HepG2 (cell line): ENCODE results near the gene SLX9. TPM values are rescaled to one million over a fixed set of nuclear protein-coding genes. Genes with fewer than 3 reads are reported as not detected.

Experiments
- FIP1L1 ChIP-seq: fragments of 200-400 bp; formaldehyde crosslinking; IDR thresholded peaks from 2 replicates; pipeline ENCODE4 v1.6.1; 2018; ENCODE audit warnings: low read depth, mild to moderate bottlenecking, low read length, moderate library complexity, borderline replicate concordance; ENCODE audit not compliant: insufficient read depth
- GFI1 ChIP-seq: sonication (generic); formaldehyde crosslinking; IDR thresholded peaks from 2 replicates; pipeline ENCODE4 v1.5.0; 2020; ENCODE audit warnings: missing genetic modification reagents, mild to moderate bottlenecking, borderline replicate concordance
- ONECUT2 ChIP-seq: sonication (generic); formaldehyde crosslinking; IDR thresholded peaks from 2 replicates; pipeline ENCODE4 v1.4.0; 2020; ENCODE audit warnings: missing genetic modification reagents
- RAD21 ChIP-seq: fragments of 450-650 bp; formaldehyde crosslinking; IDR thresholded peaks from 2 replicates; pipeline ENCODE4 v1.5.0; 2020; ENCODE audit warnings: mild to moderate bottlenecking
- RBM39 ChIP-seq: fragments of 200-400 bp; formaldehyde crosslinking; IDR thresholded peaks from one replicate; pipeline ENCODE4 v1.6.1; 2018; ENCODE audit warnings: antibody characterized with exemption, mild to moderate bottlenecking, low read depth, low read length; ENCODE audit not compliant: poor library complexity, severe bottlenecking
- TAF15 ChIP-seq: fragments of 200-400 bp; formaldehyde crosslinking; IDR thresholded peaks from one replicate; pipeline ENCODE4 v1.6.1; 2018; ENCODE audit warnings: mild to moderate bottlenecking, low read depth, low read length; ENCODE audit not compliant: poor library complexity, severe bottlenecking
- ZNF510 ChIP-seq: sonication (generic); formaldehyde crosslinking; IDR thresholded peaks from 2 replicates; pipeline ENCODE4 v1.4.0; 2020; ENCODE audit warnings: low read depth, mild to moderate bottlenecking, missing genetic modification reagents
- polyA plus RNA-seq, 8 experiments: library from polyadenylated mRNA; depleted of rRNA in 3 of 8; stranded (reverse) in 7 of 8; unstranded in 1 of 8; fragments of >200 nt; fragmentation: Illumina TruSeq in 4 of 8; extraction: Trizol in 4 of 8; gene quantifications; 2 replicates each; pipeline versions ENCODE4 v1.2.1 to v1.2.3, GENCODE V29; 2011 to 2016; ENCODE audit warnings: low read depth in 4 of 8, missing spikeins in 1 of 8, mixed read lengths in 1 of 8; ENCODE audit not compliant: insufficient read depth in 1 of 8
- total RNA-seq, 5 experiments: library from RNA; depleted of rRNA; stranded (reverse); fragments of >200 nt; fragmentation: Illumina TruSeq; extraction: Trizol; gene quantifications; 2 replicates each; pipeline ENCODE4 v1.2.3, GENCODE V29; 2016; ENCODE audit warnings: low read depth in 1 of 5
- TF ChIP-seq, protein P1 (sequence below): sonication (generic); formaldehyde crosslinking; IDR thresholded peaks from 2 replicates; pipeline ENCODE4 v1.5.0; 2020; ENCODE audit warnings: mild to moderate bottlenecking, missing genetic modification reagents, borderline replicate concordance
- TF ChIP-seq, protein P2 (sequence below): sonication (generic); formaldehyde crosslinking; IDR thresholded peaks from 2 replicates; pipeline ENCODE4 v1.5.1; 2020; ENCODE audit warnings: mild to moderate bottlenecking, missing genetic modification reagents, borderline replicate concordance
- TF ChIP-seq, protein P3 (sequence below): sonication (generic); formaldehyde crosslinking; IDR thresholded peaks from 2 replicates; pipeline ENCODE4 v1.4.0; 2020; ENCODE audit warnings: mild to moderate bottlenecking, missing genetic modification reagents
- TF ChIP-seq, protein P4 (sequence below): sonication (generic); formaldehyde crosslinking; IDR thresholded peaks from 2 replicates; pipeline ENCODE4 v1.5.1; 2020; ENCODE audit warnings: mild to moderate bottlenecking, missing genetic modification reagents, moderate library complexity
- TF ChIP-seq, protein P5 (sequence below): sonication (generic); formaldehyde crosslinking; IDR thresholded peaks from 2 replicates; pipeline ENCODE4 v1.4.0; 2020; ENCODE audit warnings: missing genetic modification reagents

SLX9 gene
- total and polyA plus RNA-seq, 2 of the 13 experiments (the other 11 are each of a cell fraction or from before 2014, with no cell fraction given), result 21.0 to 47.1 TPM

GRCh38 chr21:45013260-45013841, 73.5 kb downstream of the SLX9 start (continued):
- TF ChIP-seq, protein P1, sequence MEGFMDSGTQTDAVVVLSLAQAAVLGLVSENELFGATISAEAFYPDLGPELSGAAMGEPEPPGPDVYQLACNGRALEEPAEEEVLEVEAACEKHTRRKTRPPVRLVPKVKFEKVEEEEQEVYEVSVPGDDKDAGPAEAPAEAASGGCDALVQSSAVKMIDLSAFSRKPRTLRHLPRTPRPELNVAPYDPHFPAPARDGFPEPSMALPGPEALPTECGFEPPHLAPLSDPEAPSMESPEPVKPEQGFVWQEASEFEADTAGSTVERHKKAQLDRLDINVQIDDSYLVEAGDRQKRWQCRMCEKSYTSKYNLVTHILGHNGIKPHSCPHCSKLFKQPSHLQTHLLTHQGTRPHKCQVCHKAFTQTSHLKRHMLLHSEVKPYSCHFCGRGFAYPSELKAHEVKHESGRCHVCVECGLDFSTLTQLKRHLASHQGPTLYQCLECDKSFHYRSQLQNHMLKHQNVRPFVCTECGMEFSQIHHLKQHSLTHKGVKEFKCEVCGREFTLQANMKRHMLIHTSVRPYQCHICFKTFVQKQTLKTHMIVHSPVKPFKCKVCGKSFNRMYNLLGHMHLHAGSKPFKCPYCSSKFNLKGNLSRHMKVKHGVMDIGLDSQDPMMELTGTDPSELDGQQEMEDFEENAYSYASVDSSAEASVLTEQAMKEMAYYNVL (CRISPR knock-in tag), result peak; percentile 75; the same call in 1 of the 2 replicates
- TF ChIP-seq, protein P2, sequence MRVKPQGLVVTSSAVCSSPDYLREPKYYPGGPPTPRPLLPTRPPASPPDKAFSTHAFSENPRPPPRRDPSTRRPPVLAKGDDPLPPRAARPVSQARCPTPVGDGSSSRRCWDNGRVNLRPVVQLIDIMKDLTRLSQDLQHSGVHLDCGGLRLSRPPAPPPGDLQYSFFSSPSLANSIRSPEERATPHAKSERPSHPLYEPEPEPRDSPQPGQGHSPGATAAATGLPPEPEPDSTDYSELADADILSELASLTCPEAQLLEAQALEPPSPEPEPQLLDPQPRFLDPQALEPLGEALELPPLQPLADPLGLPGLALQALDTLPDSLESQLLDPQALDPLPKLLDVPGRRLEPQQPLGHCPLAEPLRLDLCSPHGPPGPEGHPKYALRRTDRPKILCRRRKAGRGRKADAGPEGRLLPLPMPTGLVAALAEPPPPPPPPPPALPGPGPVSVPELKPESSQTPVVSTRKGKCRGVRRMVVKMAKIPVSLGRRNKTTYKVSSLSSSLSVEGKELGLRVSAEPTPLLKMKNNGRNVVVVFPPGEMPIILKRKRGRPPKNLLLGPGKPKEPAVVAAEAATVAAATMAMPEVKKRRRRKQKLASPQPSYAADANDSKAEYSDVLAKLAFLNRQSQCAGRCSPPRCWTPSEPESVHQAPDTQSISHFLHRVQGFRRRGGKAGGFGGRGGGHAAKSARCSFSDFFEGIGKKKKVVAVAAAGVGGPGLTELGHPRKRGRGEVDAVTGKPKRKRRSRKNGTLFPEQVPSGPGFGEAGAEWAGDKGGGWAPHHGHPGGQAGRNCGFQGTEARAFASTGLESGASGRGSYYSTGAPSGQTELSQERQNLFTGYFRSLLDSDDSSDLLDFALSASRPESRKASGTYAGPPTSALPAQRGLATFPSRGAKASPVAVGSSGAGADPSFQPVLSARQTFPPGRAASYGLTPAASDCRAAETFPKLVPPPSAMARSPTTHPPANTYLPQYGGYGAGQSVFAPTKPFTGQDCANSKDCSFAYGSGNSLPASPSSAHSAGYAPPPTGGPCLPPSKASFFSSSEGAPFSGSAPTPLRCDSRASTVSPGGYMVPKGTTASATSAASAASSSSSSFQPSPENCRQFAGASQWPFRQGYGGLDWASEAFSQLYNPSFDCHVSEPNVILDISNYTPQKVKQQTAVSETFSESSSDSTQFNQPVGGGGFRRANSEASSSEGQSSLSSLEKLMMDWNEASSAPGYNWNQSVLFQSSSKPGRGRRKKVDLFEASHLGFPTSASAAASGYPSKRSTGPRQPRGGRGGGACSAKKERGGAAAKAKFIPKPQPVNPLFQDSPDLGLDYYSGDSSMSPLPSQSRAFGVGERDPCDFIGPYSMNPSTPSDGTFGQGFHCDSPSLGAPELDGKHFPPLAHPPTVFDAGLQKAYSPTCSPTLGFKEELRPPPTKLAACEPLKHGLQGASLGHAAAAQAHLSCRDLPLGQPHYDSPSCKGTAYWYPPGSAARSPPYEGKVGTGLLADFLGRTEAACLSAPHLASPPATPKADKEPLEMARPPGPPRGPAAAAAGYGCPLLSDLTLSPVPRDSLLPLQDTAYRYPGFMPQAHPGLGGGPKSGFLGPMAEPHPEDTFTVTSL (CRISPR knock-in tag), result 0 out of 2 replicates have a peak, but pooled peaks have one; percentile 57
- TF ChIP-seq ONECUT2 (peak; percentile 25; the same call in 1 of the 2 replicates), FIP1L1 (no peak), RAD21 (CRISPR knock-in tag) (peak; percentile 87), GFI1 (CRISPR knock-in tag) (peak; percentile 55; the same call in 1 of the 2 replicates), RBM39 (peak; percentile 50), TAF15 (peak; percentile 84), ZNF510 (CRISPR knock-in tag) (no peak)
- TF ChIP-seq, protein P3, sequence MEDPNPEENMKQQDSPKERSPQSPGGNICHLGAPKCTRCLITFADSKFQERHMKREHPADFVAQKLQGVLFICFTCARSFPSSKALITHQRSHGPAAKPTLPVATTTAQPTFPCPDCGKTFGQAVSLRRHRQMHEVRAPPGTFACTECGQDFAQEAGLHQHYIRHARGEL (CRISPR knock-in tag), result no peak; the same call in none of the 2 replicates
- TF ChIP-seq, protein P4, sequence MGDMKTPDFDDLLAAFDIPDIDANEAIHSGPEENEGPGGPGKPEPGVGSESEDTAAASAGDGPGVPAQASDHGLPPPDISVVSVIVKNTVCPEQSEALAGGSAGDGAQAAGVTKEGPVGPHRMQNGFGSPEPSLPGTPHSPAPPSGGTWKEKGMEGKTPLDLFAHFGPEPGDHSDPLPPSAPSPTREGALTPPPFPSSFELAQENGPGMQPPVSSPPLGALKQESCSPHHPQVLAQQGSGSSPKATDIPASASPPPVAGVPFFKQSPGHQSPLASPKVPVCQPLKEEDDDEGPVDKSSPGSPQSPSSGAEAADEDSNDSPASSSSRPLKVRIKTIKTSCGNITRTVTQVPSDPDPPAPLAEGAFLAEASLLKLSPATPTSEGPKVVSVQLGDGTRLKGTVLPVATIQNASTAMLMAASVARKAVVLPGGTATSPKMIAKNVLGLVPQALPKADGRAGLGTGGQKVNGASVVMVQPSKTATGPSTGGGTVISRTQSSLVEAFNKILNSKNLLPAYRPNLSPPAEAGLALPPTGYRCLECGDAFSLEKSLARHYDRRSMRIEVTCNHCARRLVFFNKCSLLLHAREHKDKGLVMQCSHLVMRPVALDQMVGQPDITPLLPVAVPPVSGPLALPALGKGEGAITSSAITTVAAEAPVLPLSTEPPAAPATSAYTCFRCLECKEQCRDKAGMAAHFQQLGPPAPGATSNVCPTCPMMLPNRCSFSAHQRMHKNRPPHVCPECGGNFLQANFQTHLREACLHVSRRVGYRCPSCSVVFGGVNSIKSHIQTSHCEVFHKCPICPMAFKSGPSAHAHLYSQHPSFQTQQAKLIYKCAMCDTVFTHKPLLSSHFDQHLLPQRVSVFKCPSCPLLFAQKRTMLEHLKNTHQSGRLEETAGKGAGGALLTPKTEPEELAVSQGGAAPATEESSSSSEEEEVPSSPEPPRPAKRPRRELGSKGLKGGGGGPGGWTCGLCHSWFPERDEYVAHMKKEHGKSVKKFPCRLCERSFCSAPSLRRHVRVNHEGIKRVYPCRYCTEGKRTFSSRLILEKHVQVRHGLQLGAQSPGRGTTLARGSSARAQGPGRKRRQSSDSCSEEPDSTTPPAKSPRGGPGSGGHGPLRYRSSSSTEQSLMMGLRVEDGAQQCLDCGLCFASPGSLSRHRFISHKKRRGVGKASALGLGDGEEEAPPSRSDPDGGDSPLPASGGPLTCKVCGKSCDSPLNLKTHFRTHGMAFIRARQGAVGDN (CRISPR knock-in tag), result peak; percentile 83
- TF ChIP-seq, protein P5, sequence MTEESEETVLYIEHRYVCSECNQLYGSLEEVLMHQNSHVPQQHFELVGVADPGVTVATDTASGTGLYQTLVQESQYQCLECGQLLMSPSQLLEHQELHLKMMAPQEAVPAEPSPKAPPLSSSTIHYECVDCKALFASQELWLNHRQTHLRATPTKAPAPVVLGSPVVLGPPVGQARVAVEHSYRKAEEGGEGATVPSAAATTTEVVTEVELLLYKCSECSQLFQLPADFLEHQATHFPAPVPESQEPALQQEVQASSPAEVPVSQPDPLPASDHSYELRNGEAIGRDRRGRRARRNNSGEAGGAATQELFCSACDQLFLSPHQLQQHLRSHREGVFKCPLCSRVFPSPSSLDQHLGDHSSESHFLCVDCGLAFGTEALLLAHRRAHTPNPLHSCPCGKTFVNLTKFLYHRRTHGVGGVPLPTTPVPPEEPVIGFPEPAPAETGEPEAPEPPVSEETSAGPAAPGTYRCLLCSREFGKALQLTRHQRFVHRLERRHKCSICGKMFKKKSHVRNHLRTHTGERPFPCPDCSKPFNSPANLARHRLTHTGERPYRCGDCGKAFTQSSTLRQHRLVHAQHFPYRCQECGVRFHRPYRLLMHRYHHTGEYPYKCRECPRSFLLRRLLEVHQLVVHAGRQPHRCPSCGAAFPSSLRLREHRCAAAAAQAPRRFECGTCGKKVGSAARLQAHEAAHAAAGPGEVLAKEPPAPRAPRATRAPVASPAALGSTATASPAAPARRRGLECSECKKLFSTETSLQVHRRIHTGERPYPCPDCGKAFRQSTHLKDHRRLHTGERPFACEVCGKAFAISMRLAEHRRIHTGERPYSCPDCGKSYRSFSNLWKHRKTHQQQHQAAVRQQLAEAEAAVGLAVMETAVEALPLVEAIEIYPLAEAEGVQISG (CRISPR knock-in tag), result peak; percentile 79
